OCI-LY7 (cell line): ENCODE results near the gene CLDN9.

Experiments
- CTCF ChIP-seq: fragments of 200-600 bp; sonication (generic); conservative IDR thresholded peaks from 2 replicates; pipeline ENCODE4 v1.5.1; 2014; ENCODE audit warnings: mild to moderate bottlenecking, antibody characterized with exemption, low read length, moderate library complexity, mixed read lengths
- EZH2phosphoT487 ChIP-seq: fragments of 200-600 bp; sonication (generic); IDR thresholded peaks from 2 replicates; pipeline ENCODE4 v1.6.1; 2018; ENCODE audit warnings: low read depth, borderline replicate concordance, mild to moderate bottlenecking, mixed run types, antibody characterized with exemption, low read length, moderate library complexity, mixed read lengths

- TF ChIP-seq CTCF (no peak), EZH2phosphoT487 (no peak)
Observed at GRCh38 chr16:2985893-2986355, 26.8 kb upstream of the CLDN9 start.
